Stimulated activated naive B cell treated with anti-CD40 and anti-IgM and Interleukin-4, amounts not matched to agents 10 μg/mL and 1 μg/mL and 100 μg/mL, for 72 hours (primary cell): ENCODE data around the gene PCDHB12.
"Not testable (repeated sequence)": the region's sequence is repeated elsewhere in the genome, so short reads cannot be mapped to it uniquely, and the experiment has no call there.

ENCODE experiments used
- ATAC-seq, 2 donors: fragments of 150-1000 bp; cut with Tn5 transposase; replicated peaks; 2 replicates each; pipeline ENCODE4 v1.10.0; 2021; ENCODE audit warnings: moderate library complexity in 1 of 2
- DNase-seq: peaks from one replicate; pipeline ENCODE4 v3.0.0; 2021
- H3K27ac Mint-ChIP-seq: one replicate; pipeline ENCODE4 v1.8.0; 2022; ENCODE audit warnings: mild to moderate bottlenecking, mixed read lengths
- H3K27me3 Mint-ChIP-seq, 2 donors: one replicate each; pipeline ENCODE4 v1.8.0; 2022; ENCODE audit warnings: mixed read lengths in 2 of 2
- H3K36me3 Mint-ChIP-seq, 2 donors: one replicate each; pipeline ENCODE4 v1.8.0; 2022; ENCODE audit warnings: mixed read lengths in 2 of 2, mild to moderate bottlenecking in 1 of 2
- H3K4me1 Mint-ChIP-seq, 2 donors: one replicate each; pipeline ENCODE4 v1.8.0; 2022; ENCODE audit warnings: mixed read lengths in 2 of 2, mild to moderate bottlenecking in 1 of 2
- H3K4me3 Mint-ChIP-seq, 2 donors: one replicate each; pipeline ENCODE4 v1.8.0; 2022; ENCODE audit warnings: mild to moderate bottlenecking in 2 of 2, mixed read lengths in 2 of 2, moderate library complexity in 1 of 2
- H3K9me3 Mint-ChIP-seq, 2 donors: one replicate each; pipeline ENCODE4 v1.8.0; 2022; ENCODE audit warnings: mixed read lengths in 2 of 2, mild to moderate bottlenecking in 1 of 2

Gene PCDHB12

GRCh38 chr5:141189131-141189530, 19.4 kb upstream of the PCDHB12 start:
- not testable (repeated sequence) for DNase-seq, H3K4me3 Mint-ChIP-seq, ATAC-seq, H3K4me1 Mint-ChIP-seq, H3K27ac Mint-ChIP-seq
- H3K27me3 Mint-ChIP-seq, result peaks cover 64 to 74% of the 10 kb centered on the region in 2 donors
- H3K9me3 Mint-ChIP-seq, result peaks cover 14 to 27% of the 10 kb centered on the region in 2 donors
- peaks cover 13 to 26% of the 10 kb centered on the region in 2 donors for H3K36me3 Mint-ChIP-seq

GRCh38 chr5:141192110-141192725, 16.3 kb upstream of the PCDHB12 start, which contains the start of gene PCDHB10:
PCDHB10 (plus strand) TSS chr5:141192353; CDS start chr5:141192553, 200 bp downstream.
- no peak for DNase-seq
- H3K36me3 Mint-ChIP-seq, result peaks cover 6 to 21% of the 10 kb centered on the region in 2 donors
- peak within 1 kb of the TSS; percentile 56 for H3K27ac Mint-ChIP-seq
- H3K27me3 Mint-ChIP-seq, result peaks cover 42 to 48% of the 10 kb centered on the region in 2 donors
- no peak within 1 kb of the TSS for H3K4me3 Mint-ChIP-seq
- no peak for ATAC-seq
- peaks cover 19 to 24% of the 10 kb centered on the region in 2 donors for H3K9me3 Mint-ChIP-seq
- H3K4me1 Mint-ChIP-seq, result peaks cover under 1 to 2% of the 10 kb centered on the region in 2 donors

- H3K27ac Mint-ChIP-seq, H3K4me1 Mint-ChIP-seq, DNase-seq, H3K4me3 Mint-ChIP-seq, ATAC-seq: not testable (repeated sequence)
- peaks cover 38 to 42% of the 10 kb centered on the region in 2 donors for H3K27me3 Mint-ChIP-seq
- H3K9me3 Mint-ChIP-seq, result peaks cover 22 to 28% of the 10 kb centered on the region in 2 donors
- peaks cover 3 to 13% of the 10 kb centered on the region in 2 donors for H3K36me3 Mint-ChIP-seq
These were observed 14.2 kb upstream of the PCDHB12 start for GRCh38 chr5:141194332-141194731.

DNA sequence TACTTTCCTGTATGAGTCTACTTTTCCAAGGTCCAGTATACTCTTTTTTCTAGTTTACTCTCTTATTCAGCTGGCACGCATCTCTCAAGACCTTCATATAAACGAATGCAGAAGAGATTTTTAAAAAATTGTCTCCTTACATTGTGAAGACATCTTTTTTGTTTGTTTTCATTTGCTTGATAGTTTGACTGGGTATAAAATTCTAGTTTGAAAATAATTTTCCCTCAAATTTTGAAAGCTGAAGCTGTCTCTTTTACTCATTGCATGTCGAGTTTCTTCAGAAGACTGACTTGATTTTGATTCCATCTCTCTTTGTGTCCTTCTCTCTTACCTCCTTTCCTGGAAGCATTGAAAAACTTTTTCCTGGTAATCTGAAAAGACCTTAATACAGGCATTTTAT, 12.2 kb upstream of the PCDHB12 start:
- H3K27me3 Mint-ChIP-seq, result peaks cover 42 to 51% of the 10 kb centered on the region in 2 donors

GRCh38 chr5:141199359-141200235, 8.9 kb upstream of the PCDHB12 start, which contains the start of gene PCDHB11:
PCDHB11 (plus strand) TSS chr5:141199627; CDS start chr5:141199775, 148 bp downstream.
- H3K4me1 Mint-ChIP-seq, result no peaks in the 10 kb centered on the region
- no peak for DNase-seq
- peaks cover 40 to 41% of the 10 kb centered on the region in 2 donors for H3K27me3 Mint-ChIP-seq
- H3K4me3 Mint-ChIP-seq, result no peak within 1 kb of the TSS
- H3K36me3 Mint-ChIP-seq, result peaks cover 3 to 7% of the 10 kb centered on the region in 2 donors
- peak within 1 kb of the TSS; percentile 47 for H3K27ac Mint-ChIP-seq
- H3K9me3 Mint-ChIP-seq, result peaks cover 22 to 27% of the 10 kb centered on the region in 2 donors
- ATAC-seq, result no peak

More for the DNA sequence above, 12.2 kb upstream of the PCDHB12 start:
- peaks cover 3 to 13% of the 10 kb centered on the region in 2 donors for H3K36me3 Mint-ChIP-seq
- H3K4me3 Mint-ChIP-seq, result no peak overlapping the region
- peaks cover 0 to 2% of the 10 kb centered on the region in 2 donors for H3K4me1 Mint-ChIP-seq
- peaks cover 25 to 31% of the 10 kb centered on the region in 2 donors for H3K9me3 Mint-ChIP-seq
- DNase-seq (no peak), ATAC-seq (no peak)
- H3K27ac Mint-ChIP-seq, result no peak overlapping the region

- H3K4me3 Mint-ChIP-seq, result not testable (repeated sequence)
These were observed 7.4 kb upstream of the PCDHB12 start for GRCh38 chr5:141201126-141201525.

GRCh38 chr5:141201646-141202045, 6.9 kb upstream of the PCDHB12 start:
- not testable (repeated sequence) for H3K4me3 Mint-ChIP-seq, H3K27ac Mint-ChIP-seq, H3K4me1 Mint-ChIP-seq, H3K36me3 Mint-ChIP-seq, DNase-seq, ATAC-seq
- H3K9me3 Mint-ChIP-seq, result peaks cover 20% of the 10 kb centered on the region in 2 donors
- peaks cover 45 to 49% of the 10 kb centered on the region in 2 donors for H3K27me3 Mint-ChIP-seq

More at GRCh38 chr5:141201126-141201525, 7.4 kb upstream of the PCDHB12 start:
- DNase-seq, ATAC-seq, H3K36me3 Mint-ChIP-seq, H3K4me1 Mint-ChIP-seq, H3K27ac Mint-ChIP-seq: not testable (repeated sequence)
- Mint-ChIP-seq H3K9me3 (peaks cover 22 to 25% of the 10 kb centered on the region in 2 donors), H3K27me3 (peaks cover 41 to 45% of the 10 kb centered on the region in 2 donors)

DNA sequence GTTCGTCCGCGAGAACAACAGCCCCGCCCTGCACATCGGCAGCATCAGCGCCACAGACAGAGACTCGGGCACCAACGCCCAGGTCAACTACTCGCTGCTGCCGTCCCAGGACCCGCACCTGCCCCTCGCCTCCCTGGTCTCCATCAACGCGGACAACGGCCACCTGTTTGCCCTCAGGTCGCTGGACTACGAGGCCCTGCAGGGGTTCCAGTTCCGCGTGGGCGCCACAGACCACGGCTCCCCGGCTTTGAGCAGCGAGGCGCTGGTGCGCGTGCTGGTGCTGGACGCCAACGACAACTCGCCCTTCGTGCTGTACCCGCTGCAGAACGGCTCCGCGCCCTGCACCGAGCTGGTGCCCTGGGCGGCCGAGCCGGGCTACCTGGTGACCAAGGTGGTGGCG, 1.8 kb downstream of the PCDHB12 start:
- Mint-ChIP-seq H3K36me3 (peaks cover 6 to 12% of the 10 kb centered on the region in 2 donors), H3K9me3 (peaks cover 6 to 11% of the 10 kb centered on the region in 2 donors), H3K27me3 (peaks cover 57 to 66% of the 10 kb centered on the region in 2 donors)
- H3K27ac Mint-ChIP-seq, H3K4me1 Mint-ChIP-seq, ATAC-seq, DNase-seq, H3K4me3 Mint-ChIP-seq: not testable (repeated sequence)

DNA sequence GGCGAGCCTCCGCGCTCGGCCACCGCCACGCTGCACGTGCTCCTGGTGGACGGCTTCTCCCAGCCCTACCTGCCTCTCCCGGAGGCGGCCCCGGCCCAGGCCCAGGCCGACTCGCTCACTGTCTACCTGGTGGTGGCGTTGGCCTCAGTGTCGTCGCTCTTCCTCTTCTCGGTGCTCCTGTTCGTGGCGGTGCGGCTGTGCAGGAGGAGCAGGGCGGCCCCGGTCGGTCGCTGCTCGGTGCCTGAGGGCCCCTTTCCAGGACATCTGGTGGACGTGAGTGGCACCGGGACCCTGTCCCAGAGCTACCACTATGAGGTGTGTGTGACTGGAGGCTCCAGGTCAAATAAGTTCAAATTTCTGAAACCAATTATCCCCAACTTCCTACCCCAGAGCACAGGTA, 2.3 kb downstream of the PCDHB12 start:
- peak overlapping the region in 1 of 2 donors; percentile 14 for H3K4me3 Mint-ChIP-seq
- H3K27ac Mint-ChIP-seq, result peak overlapping the region; percentile 85
- DNase-seq, H3K4me1 Mint-ChIP-seq, ATAC-seq: not testable (repeated sequence)
- peaks cover 6 to 13% of the 10 kb centered on the region in 2 donors for H3K36me3 Mint-ChIP-seq
- H3K27me3 Mint-ChIP-seq, result peaks cover 62 to 67% of the 10 kb centered on the region in 2 donors
- peaks cover 6 to 13% of the 10 kb centered on the region in 2 donors for H3K9me3 Mint-ChIP-seq

- DNase-seq, H3K27ac Mint-ChIP-seq, ATAC-seq, H3K4me1 Mint-ChIP-seq, H3K4me3 Mint-ChIP-seq: not testable (repeated sequence)
- Mint-ChIP-seq H3K27me3 (peaks cover 50 to 60% of the 10 kb centered on the region in 2 donors), H3K36me3 (peaks cover 6 to 17% of the 10 kb centered on the region in 2 donors), H3K9me3 (peaks cover 6 to 25% of the 10 kb centered on the region in 2 donors)
These were observed 5.3 kb downstream of the PCDHB12 start, which contains the start of gene PCDHB13 for GRCh38 chr5:141213656-141214339. PCDHB13 (plus strand) TSS chr5:141213919; CDS start chr5:141214124, 205 bp downstream.

DNA sequence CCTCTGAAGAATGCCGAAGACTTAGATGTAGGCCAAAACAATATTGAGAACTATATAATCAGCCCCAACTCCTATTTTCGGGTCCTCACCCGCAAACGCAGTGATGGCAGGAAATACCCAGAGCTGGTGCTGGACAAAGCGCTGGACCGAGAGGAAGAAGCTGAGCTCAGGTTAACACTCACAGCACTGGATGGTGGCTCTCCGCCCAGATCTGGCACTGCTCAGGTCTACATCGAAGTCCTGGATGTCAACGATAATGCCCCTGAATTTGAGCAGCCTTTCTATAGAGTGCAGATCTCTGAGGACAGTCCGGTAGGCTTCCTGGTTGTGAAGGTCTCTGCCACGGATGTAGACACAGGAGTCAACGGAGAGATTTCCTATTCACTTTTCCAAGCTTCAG, 6.1 kb downstream of the PCDHB12 start:
- H3K27ac Mint-ChIP-seq, DNase-seq, H3K4me1 Mint-ChIP-seq, ATAC-seq, H3K4me3 Mint-ChIP-seq: not testable (repeated sequence)
- H3K27me3 Mint-ChIP-seq, result peaks cover 47 to 55% of the 10 kb centered on the region in 2 donors
- peaks cover 6 to 29% of the 10 kb centered on the region in 2 donors for H3K9me3 Mint-ChIP-seq
- H3K36me3 Mint-ChIP-seq, result peaks cover 6 to 19% of the 10 kb centered on the region in 2 donors

DNA sequence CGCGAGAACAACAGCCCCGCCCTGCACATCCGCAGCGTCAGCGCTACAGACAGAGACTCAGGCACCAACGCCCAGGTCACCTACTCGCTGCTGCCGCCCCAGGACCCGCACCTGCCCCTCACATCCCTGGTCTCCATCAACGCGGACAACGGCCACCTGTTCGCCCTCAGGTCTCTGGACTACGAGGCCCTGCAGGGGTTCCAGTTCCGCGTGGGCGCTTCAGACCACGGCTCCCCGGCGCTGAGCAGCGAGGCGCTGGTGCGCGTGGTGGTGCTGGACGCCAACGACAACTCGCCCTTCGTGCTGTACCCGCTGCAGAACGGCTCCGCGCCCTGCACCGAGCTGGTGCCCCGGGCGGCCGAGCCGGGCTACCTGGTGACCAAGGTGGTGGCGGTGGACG, 7.0 kb downstream of the PCDHB12 start:
- H3K36me3 Mint-ChIP-seq, result peaks cover 3 to 21% of the 10 kb centered on the region in 2 donors
- peaks cover 5 to 30% of the 10 kb centered on the region in 2 donors for H3K9me3 Mint-ChIP-seq
- ATAC-seq, DNase-seq, H3K4me3 Mint-ChIP-seq, H3K27ac Mint-ChIP-seq, H3K4me1 Mint-ChIP-seq: not testable (repeated sequence)
- H3K27me3 Mint-ChIP-seq, result peaks cover 47 to 58% of the 10 kb centered on the region in 2 donors

GRCh38 chr5:141216035-141216434, 7.5 kb downstream of the PCDHB12 start:
- H3K4me1 Mint-ChIP-seq, DNase-seq, H3K27ac Mint-ChIP-seq, ATAC-seq, H3K4me3 Mint-ChIP-seq: not testable (repeated sequence)
- peaks cover 0 to 17% of the 10 kb centered on the region in 2 donors for H3K36me3 Mint-ChIP-seq
- H3K27me3 Mint-ChIP-seq, result peaks cover 46 to 56% of the 10 kb centered on the region in 2 donors
- H3K9me3 Mint-ChIP-seq, result peaks cover 2 to 28% of the 10 kb centered on the region in 2 donors
